ENCODE results near the gene SPAG4.

The SPAG4 gene

GRCh38 chr20:35643045-35643444, 27.4 kb downstream of the SPAG4 start:
- H3K4me2 ChIP-seq (ENCODE audit: low read length): no peak overlapping the region
- H3K27me3 ChIP-seq (ENCODE audit: control insufficient read depth, low read length): no peaks in the 10 kb centered on the region
- H3K36me3 ChIP-seq (ENCODE audit: control insufficient read depth, low read length): 0 out of 2 replicates have a peak, but pooled peaks cover 2% of the 10 kb centered on the region
- TF ChIP-seq EZH2phosphoT487 (IDR thresholded peaks at IDR 0.05; ENCODE audit: borderline replicate concordance, low read length): no peak
- no peak for TF ChIP-seq CTCF (IDR thresholded peaks at IDR 0.05; ENCODE audit: low read depth, low read length, poor library complexity, severe bottlenecking)
- H3K9me2 ChIP-seq (replicated peaks; ENCODE audit: control insufficient read depth, low read length): no peaks in the 10 kb centered on the region
- peaks cover 15% of the 10 kb centered on the region for H3F3A ChIP-seq (ENCODE audit: control insufficient read depth, insufficient read depth)
- no peak overlapping the region for H3K4me3 ChIP-seq (ENCODE audit: low read length)
- H3K79me2 ChIP-seq (ENCODE audit: control insufficient read depth, low read length): peaks cover 79% of the 10 kb centered on the region
- no peaks in the 10 kb centered on the region for H3K9me3 ChIP-seq (ENCODE audit: control insufficient read depth, insufficient read depth, low read length)
- peaks cover 17% of the 10 kb centered on the region; the same call in 1 of the 2 replicates for H4K20me1 ChIP-seq (ENCODE audit: control insufficient read depth, insufficient read depth, low read depth, low read length)
- no peak overlapping the region for H3K27ac ChIP-seq (ENCODE audit: low read depth, low read length)
- no peaks in the 10 kb centered on the region for H3K4me1 ChIP-seq (ENCODE audit: control insufficient read depth, low read length)

GRCh38 chr20:35644806-35645205, 29.2 kb downstream of the SPAG4 start:
- peaks cover 21% of the 10 kb centered on the region for H3F3A ChIP-seq (ENCODE audit: control insufficient read depth, insufficient read depth)
- H3K79me2 ChIP-seq (ENCODE audit: control insufficient read depth, low read length): peaks cover 81% of the 10 kb centered on the region
- no peaks in the 10 kb centered on the region for H3K9me2 ChIP-seq (replicated peaks; ENCODE audit: control insufficient read depth, low read length)
- peaks cover 17% of the 10 kb centered on the region; the same call in 1 of the 2 replicates for H4K20me1 ChIP-seq (ENCODE audit: control insufficient read depth, insufficient read depth, low read depth, low read length)
- no peaks in the 10 kb centered on the region for H3K27me3 ChIP-seq (ENCODE audit: control insufficient read depth, low read length)
- H3K4me3 ChIP-seq (ENCODE audit: low read length): no peak overlapping the region
- H3K4me2 ChIP-seq (ENCODE audit: low read length): no peak overlapping the region
- H3K36me3 ChIP-seq (ENCODE audit: control insufficient read depth, low read length): peaks cover 19% of the 10 kb centered on the region
- H3K9me3 ChIP-seq (ENCODE audit: control insufficient read depth, insufficient read depth, low read length): no peaks in the 10 kb centered on the region
- no peaks in the 10 kb centered on the region for H3K4me1 ChIP-seq (ENCODE audit: control insufficient read depth, low read length)
- no peak overlapping the region for H3K27ac ChIP-seq (ENCODE audit: low read depth, low read length)
- TF ChIP-seq EZH2phosphoT487 (IDR thresholded peaks at IDR 0.05; ENCODE audit: borderline replicate concordance, low read length): no peak
- TF ChIP-seq CTCF (IDR thresholded peaks at IDR 0.05; ENCODE audit: low read depth, low read length, poor library complexity, severe bottlenecking): no peak

- no peaks in the 10 kb centered on the region for H3K9me3 ChIP-seq (ENCODE audit: control insufficient read depth, insufficient read depth, low read length)
- no peak overlapping the region for H3K4me3 ChIP-seq (ENCODE audit: low read length)
- peaks cover 57% of the 10 kb centered on the region for H3K36me3 ChIP-seq (ENCODE audit: control insufficient read depth, low read length)
- no peak overlapping the region for H3K4me2 ChIP-seq (ENCODE audit: low read length)
- no peaks in the 10 kb centered on the region for H3K4me1 ChIP-seq (ENCODE audit: control insufficient read depth, low read length)
- no peaks in the 10 kb centered on the region for H3K27me3 ChIP-seq (ENCODE audit: control insufficient read depth, low read length)
- no peaks in the 10 kb centered on the region for H3K9me2 ChIP-seq (replicated peaks; ENCODE audit: control insufficient read depth, low read length)
- no peak for TF ChIP-seq EZH2phosphoT487 (IDR thresholded peaks at IDR 0.05; ENCODE audit: borderline replicate concordance, low read length)
- TF ChIP-seq CTCF (IDR thresholded peaks at IDR 0.05; ENCODE audit: low read depth, low read length, poor library complexity, severe bottlenecking): no peak
- peaks cover 91% of the 10 kb centered on the region for H3K79me2 ChIP-seq (ENCODE audit: control insufficient read depth, low read length)
- H4K20me1 ChIP-seq (ENCODE audit: control insufficient read depth, insufficient read depth, low read depth, low read length): peaks cover 25% of the 10 kb centered on the region
- no peak overlapping the region for H3K27ac ChIP-seq (ENCODE audit: low read depth, low read length)
- H3F3A ChIP-seq (ENCODE audit: control insufficient read depth, insufficient read depth): peaks cover 20% of the 10 kb centered on the region
These were observed 33.2 kb downstream of the SPAG4 start for GRCh38 chr20:35648836-35649235.
